ENCODE measurements around the gene SLC24A4.
A peak's percentile ranks its signal among the peaks of the same experiment; 100 is the strongest.

Gene SLC24A4

GRCh38 chr14:92458136-92459029, 135.4 kb downstream of the SLC24A4 start:
- no peak for DNase-seq (ENCODE audit: low spot score)

GRCh38 chr14:92459030-92459949, 136.3 kb downstream of the SLC24A4 start:
- no peak for DNase-seq (ENCODE audit: low spot score)

DNA sequence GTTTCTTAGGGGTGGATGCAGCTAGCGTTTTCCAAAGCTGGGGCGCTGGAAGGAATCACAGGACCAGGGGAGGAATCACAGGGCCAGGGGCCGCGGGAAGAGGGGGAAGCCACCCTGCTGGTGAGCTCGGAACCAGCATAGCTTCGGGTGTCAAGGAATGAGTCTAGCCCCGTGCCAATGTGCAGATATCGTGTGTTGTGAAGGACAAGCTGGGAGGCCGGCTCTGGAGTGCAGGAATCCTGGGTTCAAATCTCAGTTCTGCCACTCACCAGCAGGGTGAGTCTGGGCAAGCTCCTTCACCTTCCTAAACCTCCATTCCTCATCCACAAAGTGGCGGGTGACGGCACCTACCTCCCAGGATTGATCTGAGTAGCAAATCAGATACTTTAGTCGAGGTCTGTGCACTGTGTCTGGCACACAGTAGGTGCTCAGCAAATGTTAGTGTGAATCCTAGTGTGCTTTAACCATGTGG, 137.0 kb downstream of the SLC24A4 start:
- DNase-seq (ENCODE audit: low spot score), result no peak

DNA sequence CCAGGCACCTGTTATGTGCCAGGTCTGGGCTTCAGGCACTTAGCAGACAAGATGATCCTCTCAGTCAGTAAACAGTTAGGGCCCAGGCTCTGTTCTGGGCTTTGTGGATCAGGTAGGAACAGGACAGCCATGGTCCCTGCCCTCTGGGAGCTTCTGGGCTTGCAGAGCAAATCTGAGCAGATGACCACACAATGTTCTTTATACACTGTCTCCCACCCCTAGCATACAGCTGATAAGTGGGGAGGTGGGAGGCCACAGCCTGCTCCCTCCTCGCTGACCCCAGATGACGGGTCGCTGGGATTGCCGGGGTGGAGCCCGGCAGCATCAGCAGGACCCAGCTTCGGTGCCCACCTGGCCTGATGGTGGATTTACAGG, 137.6 kb downstream of the SLC24A4 start:
- no peak for DNase-seq (ENCODE audit: low spot score)

DNA sequence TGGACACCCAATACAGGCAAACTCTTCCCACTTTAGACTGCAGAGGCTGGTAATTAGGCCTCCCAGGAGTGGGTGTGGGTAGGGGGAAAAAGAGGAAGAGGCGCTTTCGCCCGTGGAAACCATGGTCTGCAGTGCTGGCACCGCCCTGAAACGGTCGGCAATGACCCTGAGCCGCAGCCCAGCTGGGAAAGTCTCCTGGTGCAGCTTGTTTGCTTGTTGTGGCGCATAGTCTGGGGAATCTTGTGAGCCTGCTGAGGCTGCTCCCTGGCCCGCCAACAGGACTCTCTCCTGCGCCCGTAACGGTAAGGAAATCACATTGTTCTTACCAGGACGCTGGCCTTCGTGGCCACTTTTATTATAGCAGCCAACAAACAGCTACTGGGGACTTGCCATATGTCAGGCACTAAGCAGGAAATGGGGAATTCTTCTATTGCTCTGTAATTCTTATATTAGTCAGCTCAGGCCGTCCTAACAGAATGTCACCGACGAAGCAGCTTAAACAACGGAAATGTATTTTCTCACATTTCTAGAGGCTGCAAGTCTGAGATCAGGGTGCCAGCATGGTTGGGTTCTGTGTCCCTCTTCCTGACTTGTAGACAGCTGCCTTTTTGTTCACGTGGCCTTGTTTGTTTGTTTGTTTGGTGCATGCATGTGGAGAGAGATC, 138.1 kb downstream of the SLC24A4 start:
- peak; percentile 58 for DNase-seq (ENCODE audit: low spot score)

DNA sequence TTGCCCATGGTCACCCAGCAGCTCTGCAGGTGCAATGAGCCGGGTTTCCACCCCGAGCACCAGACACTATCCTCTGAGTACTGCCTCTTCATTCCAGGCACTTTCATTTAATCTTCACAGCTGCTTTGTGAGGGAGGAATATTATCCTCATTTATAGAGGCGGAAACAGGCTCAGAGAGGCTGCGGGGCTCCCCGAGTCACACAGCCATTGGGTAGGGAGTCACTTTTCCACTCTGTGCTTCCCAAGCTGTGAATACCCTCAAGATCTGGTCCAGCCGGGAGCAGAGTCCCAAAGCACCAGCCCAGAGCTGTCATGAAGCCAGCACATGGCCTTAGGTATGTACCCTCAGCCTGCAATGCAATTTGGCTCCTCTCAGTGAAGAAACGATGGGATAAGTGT, 138.9 kb downstream of the SLC24A4 start:
- no peak for DNase-seq (ENCODE audit: low spot score)

DNA sequence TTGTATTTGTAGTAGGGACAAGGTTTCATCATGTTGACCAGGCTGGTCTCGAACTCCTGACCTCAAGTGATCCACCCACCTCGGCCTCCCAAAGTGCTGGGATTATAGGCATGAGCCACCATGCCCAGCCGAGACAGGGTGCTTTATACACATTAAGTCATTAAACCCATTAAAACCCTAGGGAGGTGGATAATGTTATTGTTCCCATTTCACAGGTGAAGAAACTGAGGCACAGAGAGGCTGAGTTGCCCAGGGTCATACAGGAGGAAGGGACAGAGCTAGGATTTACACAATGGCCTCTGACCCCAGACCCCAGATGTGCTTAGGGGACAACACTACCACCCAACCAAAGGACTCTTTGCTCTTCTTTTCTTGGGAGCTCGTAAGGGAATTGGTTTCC, 139.6 kb downstream of the SLC24A4 start:
- no peak for DNase-seq (ENCODE audit: low spot score)

GRCh38 chr14:92463141-92463540, 140.2 kb downstream of the SLC24A4 start:
- no peak for DNase-seq (ENCODE audit: low spot score)

- no peak for DNase-seq (ENCODE audit: low spot score)
Observed at GRCh38 chr14:92464156-92464555, 141.2 kb downstream of the SLC24A4 start.

GRCh38 chr14:92464716-92465115, 141.8 kb downstream of the SLC24A4 start:
- no peak for DNase-seq (ENCODE audit: low spot score)

- DNase-seq (ENCODE audit: low spot score), result no peak
Observed at GRCh38 chr14:92465353-92466055, 142.5 kb downstream of the SLC24A4 start.

- DNase-seq (ENCODE audit: low spot score), result no peak
Observed at GRCh38 chr14:92466059-92466458, 143.1 kb downstream of the SLC24A4 start.

DNA sequence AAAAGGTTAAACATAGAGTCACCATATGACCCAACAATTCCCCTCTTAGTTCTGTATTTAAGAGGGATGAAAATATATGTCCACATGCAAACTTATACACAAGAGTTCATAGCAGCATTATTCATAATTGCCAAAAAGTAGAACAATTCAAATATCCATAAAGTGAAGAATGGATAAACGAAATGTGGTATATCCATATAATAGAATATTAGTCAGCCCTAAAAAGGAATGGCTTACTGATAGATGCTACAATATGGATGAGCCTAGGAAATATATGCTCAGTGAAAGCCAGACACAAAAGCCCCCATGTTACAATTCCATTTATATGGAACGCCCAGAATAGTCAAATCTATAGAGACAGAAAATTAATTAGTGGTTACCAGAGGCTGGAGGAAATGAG, 146.6 kb downstream of the SLC24A4 start:
- DNase-seq (ENCODE audit: low spot score), result no peak

- no peak for DNase-seq (ENCODE audit: low spot score)
Observed at GRCh38 chr14:92470215-92470614, 147.2 kb downstream of the SLC24A4 start.

DNA sequence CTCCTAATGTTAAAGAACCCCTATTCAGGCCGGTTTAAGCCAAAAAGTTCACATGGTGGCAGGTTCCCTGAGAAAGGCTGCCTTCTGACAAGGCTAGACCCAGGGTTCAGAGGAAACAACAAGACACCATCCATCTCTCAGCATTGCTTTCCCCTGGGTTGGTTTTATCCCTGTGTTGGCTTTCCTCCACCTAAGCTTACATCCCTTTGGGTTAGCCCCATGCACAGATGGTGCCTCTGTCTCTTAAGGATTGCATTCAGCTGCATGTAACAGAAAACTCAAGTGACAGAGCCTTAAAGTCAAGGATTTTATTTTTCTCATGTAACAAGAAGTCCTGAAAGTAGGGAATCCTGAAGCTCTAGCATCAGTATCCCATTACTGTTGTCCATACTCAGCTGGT, 147.8 kb downstream of the SLC24A4 start:
- DNase-seq (ENCODE audit: low spot score), result no peak

GRCh38 chr14:92471919-92472318, 149.0 kb downstream of the SLC24A4 start:
- DNase-seq (ENCODE audit: low spot score), result peak; percentile 81

- no peak for DNase-seq (ENCODE audit: low spot score)
Observed at GRCh38 chr14:92472860-92473259, 149.9 kb downstream of the SLC24A4 start.

GRCh38 chr14:92473261-92473968, 150.4 kb downstream of the SLC24A4 start:
- peak; percentile 47 for DNase-seq (ENCODE audit: low spot score)

DNA sequence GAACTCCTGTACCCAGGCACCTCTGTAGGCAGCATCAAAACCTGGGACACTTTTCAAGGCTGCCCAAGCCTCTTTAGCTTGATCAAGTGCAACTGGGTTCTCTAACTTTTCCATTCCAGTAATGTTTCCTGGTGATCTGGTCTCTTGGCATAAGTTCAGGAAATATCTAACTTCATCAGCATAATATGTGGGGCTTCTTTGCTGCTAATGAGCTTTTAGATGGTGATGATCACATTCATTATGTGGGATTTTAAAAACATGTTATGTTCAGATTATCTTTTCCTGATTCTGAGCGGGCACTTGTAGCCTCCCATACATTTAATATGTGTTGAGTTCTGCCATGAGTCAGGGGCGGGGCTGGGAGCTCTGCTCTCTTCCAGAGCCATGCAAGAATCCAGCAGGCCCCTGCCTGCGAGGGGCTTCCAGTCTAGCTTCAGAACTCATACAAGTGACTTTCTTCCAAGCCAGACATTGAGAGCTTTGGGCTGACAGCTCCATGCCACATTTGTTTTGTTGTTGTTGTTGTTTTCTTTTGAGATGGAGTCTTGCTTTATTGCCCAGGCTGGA, 151.1 kb downstream of the SLC24A4 start:
- no peak for DNase-seq (ENCODE audit: low spot score)

DNA sequence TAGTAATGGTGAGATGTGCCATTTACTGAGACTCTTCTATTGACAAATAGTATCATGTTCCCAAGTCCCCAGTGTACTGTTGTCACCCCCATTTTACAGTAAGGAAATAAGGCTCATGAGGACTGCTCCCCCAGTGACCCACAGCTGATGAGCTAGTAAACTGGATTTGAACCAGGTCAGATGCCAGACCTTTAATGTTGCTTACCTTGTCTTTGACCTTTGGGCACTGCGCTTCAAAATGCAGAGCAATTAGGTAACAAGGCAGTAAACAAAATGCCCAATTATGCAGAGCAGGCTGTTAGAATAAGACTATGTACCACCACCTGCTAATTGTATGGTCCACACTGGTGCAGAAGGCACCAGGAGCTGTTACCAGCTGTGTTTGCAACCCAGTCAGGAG, 152.1 kb downstream of the SLC24A4 start:
- DNase-seq (ENCODE audit: low spot score), result no peak

Data from hepatic stellate cell (primary cell).